ENCODE measurements around the gene PLPPR4.
"Not testable (repeated sequence)": the region's sequence is repeated elsewhere in the genome, so short reads cannot be mapped to it uniquely, and the experiment has no call there.

PLPPR4 gene

GRCh38 chr1:99240621-99241020 is 23.7 kb upstream of the PLPPR4 start:
- H2AFZ ChIP-seq (ENCODE audit: low read depth, low read length) = no peak overlapping the region
- H3K4me1 ChIP-seq (ENCODE audit: insufficient read depth, low read length) = no peaks in the 10 kb centered on the region
- H3K9me3 ChIP-seq (ENCODE audit: low read length) = no peaks in the 10 kb centered on the region
- H3K27me3 ChIP-seq (ENCODE audit: insufficient read depth, low read length) = no peaks in the 10 kb centered on the region
- no peak overlapping the region for H3K4me3 ChIP-seq (ENCODE audit: low read length)
- no peaks in the 10 kb centered on the region for H3K36me3 ChIP-seq (ENCODE audit: insufficient read depth, low read length)

DNA sequence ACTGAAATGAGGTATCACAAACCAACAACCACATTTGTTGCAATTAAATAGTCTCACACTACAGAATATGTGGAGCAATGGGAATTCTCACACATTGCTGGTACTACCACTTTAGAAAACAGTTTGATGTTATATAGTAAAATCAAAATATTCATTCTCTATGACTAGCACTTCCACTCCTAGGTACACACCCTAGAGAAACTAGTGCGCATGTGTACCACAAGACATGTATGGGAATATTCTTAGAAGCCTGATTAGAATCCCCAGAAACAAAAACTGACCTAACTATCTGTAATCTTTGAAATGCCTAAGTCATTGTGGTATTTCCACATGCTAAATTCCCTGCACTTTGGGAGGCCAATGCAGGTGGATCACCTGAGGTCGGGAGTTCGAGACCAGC is 18.1 kb upstream of the PLPPR4 start:
- Histone ChIP-seq H3K4me1 (ENCODE audit: insufficient read depth, low read length) (no peaks in the 10 kb centered on the region), H3K4me3 (ENCODE audit: low read length) (no peak overlapping the region), H3K36me3 (ENCODE audit: insufficient read depth, low read length) (no peaks in the 10 kb centered on the region), H3K9me3 (ENCODE audit: low read length) (no peaks in the 10 kb centered on the region), H3K27me3 (ENCODE audit: insufficient read depth, low read length) (no peaks in the 10 kb centered on the region), H2AFZ (ENCODE audit: low read depth, low read length) (no peak overlapping the region)

- Histone ChIP-seq H3K4me3 (ENCODE audit: low read length) (no peak overlapping the region), H3K27me3 (ENCODE audit: insufficient read depth, low read length) (no peaks in the 10 kb centered on the region), H3K9me3 (ENCODE audit: low read length) (no peaks in the 10 kb centered on the region), H3K36me3 (ENCODE audit: insufficient read depth, low read length) (no peaks in the 10 kb centered on the region), H2AFZ (ENCODE audit: low read depth, low read length) (no peak overlapping the region), H3K4me1 (ENCODE audit: insufficient read depth, low read length) (peaks cover under 1% of the 10 kb centered on the region)
Observed at GRCh38 chr1:99247199-99247598, 17.1 kb upstream of the PLPPR4 start.

GRCh38 chr1:99250728-99251127 is 13.6 kb upstream of the PLPPR4 start:
- Histone ChIP-seq H2AFZ (ENCODE audit: low read depth, low read length) (no peak overlapping the region), H3K4me1 (ENCODE audit: insufficient read depth, low read length) (peaks cover 6% of the 10 kb centered on the region), H3K36me3 (ENCODE audit: insufficient read depth, low read length) (no peaks in the 10 kb centered on the region), H3K9me3 (ENCODE audit: low read length) (no peaks in the 10 kb centered on the region), H3K4me3 (ENCODE audit: low read length) (no peak overlapping the region), H3K27me3 (ENCODE audit: insufficient read depth, low read length) (no peaks in the 10 kb centered on the region)

- Histone ChIP-seq H3K4me3 (ENCODE audit: low read length) (no peak overlapping the region), H3K9me3 (ENCODE audit: low read length) (no peaks in the 10 kb centered on the region), H2AFZ (ENCODE audit: low read depth, low read length) (no peak overlapping the region)
Observed at GRCh38 chr1:99251308-99251707, 13.0 kb upstream of the PLPPR4 start.

GRCh38 chr1:99252630-99253029 is 11.7 kb upstream of the PLPPR4 start:
- no peaks in the 10 kb centered on the region for H3K9me3 ChIP-seq (ENCODE audit: low read length)
- no peak overlapping the region for H2AFZ ChIP-seq (ENCODE audit: low read depth, low read length)
- no peak overlapping the region for H3K4me3 ChIP-seq (ENCODE audit: low read length)
- no peaks in the 10 kb centered on the region for H3K27me3 ChIP-seq (ENCODE audit: insufficient read depth, low read length)
- peaks cover 6% of the 10 kb centered on the region for H3K4me1 ChIP-seq (ENCODE audit: insufficient read depth, low read length)
- no peaks in the 10 kb centered on the region for H3K36me3 ChIP-seq (ENCODE audit: insufficient read depth, low read length)

More at GRCh38 chr1:99251308-99251707, 13.0 kb upstream of the PLPPR4 start:
- H3K4me1 ChIP-seq (ENCODE audit: insufficient read depth, low read length) = peaks cover 6% of the 10 kb centered on the region
- H3K27me3 ChIP-seq (ENCODE audit: insufficient read depth, low read length) = no peaks in the 10 kb centered on the region
- H3K36me3 ChIP-seq (ENCODE audit: insufficient read depth, low read length) = no peaks in the 10 kb centered on the region

DNA sequence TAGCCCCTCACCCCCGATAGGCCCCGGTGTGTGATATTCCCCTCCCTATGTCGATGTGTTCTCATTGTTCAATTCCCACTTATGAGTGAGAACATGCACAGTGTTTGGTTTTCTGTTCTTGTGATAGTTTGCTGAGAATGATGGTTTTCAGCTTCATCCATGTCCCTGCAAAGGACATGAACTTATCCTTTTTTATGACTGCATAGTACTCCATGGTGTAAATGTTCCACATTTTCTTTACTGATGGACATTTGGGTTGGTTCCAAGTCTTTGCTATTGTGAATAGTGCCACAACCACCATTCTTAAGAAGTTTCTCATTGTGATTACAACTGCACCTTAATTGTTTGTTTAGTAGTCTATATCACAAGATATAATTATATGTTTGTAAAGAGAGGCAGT is 3.9 kb upstream of the PLPPR4 start:
- not testable (repeated sequence) for H3K4me1 ChIP-seq (ENCODE audit: insufficient read depth, low read length); H3K36me3 ChIP-seq (ENCODE audit: insufficient read depth, low read length); H3K4me3 ChIP-seq (ENCODE audit: low read length); H3K9me3 ChIP-seq (ENCODE audit: low read length); H2AFZ ChIP-seq (ENCODE audit: low read depth, low read length)
- H3K27me3 ChIP-seq (ENCODE audit: insufficient read depth, low read length) = peaks cover 21% of the 10 kb centered on the region

GRCh38 chr1:99265124-99265523 is 832 bp downstream of the PLPPR4 start:
- Histone ChIP-seq H3K4me1 (ENCODE audit: insufficient read depth, low read length) (peaks cover 6% of the 10 kb centered on the region), H3K9me3 (ENCODE audit: low read length) (no peaks in the 10 kb centered on the region), H3K27me3 (ENCODE audit: insufficient read depth, low read length) (peaks cover 29% of the 10 kb centered on the region), H3K4me3 (ENCODE audit: low read length) (no peak overlapping the region), H2AFZ (ENCODE audit: low read depth, low read length) (no peak overlapping the region), H3K36me3 (ENCODE audit: insufficient read depth, low read length) (no peaks in the 10 kb centered on the region)

- H3K36me3 ChIP-seq (ENCODE audit: insufficient read depth, low read length) = no peaks in the 10 kb centered on the region
- no peak overlapping the region for H3K4me3 ChIP-seq (ENCODE audit: low read length)
- no peaks in the 10 kb centered on the region for H3K9me3 ChIP-seq (ENCODE audit: low read length)
- H3K27me3 ChIP-seq (ENCODE audit: insufficient read depth, low read length) = peaks cover 29% of the 10 kb centered on the region
- H3K4me1 ChIP-seq (ENCODE audit: insufficient read depth, low read length) = peaks cover 6% of the 10 kb centered on the region
- H2AFZ ChIP-seq (ENCODE audit: low read depth, low read length) = no peak overlapping the region
Observed at GRCh38 chr1:99266726-99267125, 2.4 kb downstream of the PLPPR4 start.

- no peaks in the 10 kb centered on the region for H3K36me3 ChIP-seq (ENCODE audit: insufficient read depth, low read length)
- peaks cover 6% of the 10 kb centered on the region for H3K4me1 ChIP-seq (ENCODE audit: insufficient read depth, low read length)
- peaks cover 24% of the 10 kb centered on the region for H3K27me3 ChIP-seq (ENCODE audit: insufficient read depth, low read length)
- no peaks in the 10 kb centered on the region for H3K9me3 ChIP-seq (ENCODE audit: low read length)
- H2AFZ ChIP-seq (ENCODE audit: low read depth, low read length) = no peak overlapping the region
- H3K4me3 ChIP-seq (ENCODE audit: low read length) = no peak overlapping the region
Observed at GRCh38 chr1:99268021-99268420, 3.7 kb downstream of the PLPPR4 start.

DNA sequence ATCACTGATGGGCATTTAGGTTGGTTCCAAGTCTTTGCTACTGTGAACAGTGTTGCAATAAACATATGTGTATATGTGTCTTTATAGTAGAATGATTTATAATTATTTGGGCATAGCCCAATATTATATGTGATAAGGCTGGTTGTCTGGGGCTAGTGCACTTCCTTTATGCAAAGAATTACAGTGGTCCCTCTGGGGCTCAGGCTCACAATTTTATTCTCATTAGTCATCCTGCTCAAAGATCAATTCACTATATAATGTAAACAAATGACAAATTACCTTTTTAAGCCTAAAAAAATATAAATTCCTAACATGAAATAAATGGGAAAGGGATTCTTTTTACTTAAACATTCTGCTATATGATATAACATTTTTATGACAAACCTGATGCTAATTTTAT is 5.0 kb downstream of the PLPPR4 start:
- Histone ChIP-seq H3K9me3 (ENCODE audit: low read length) (no peaks in the 10 kb centered on the region), H2AFZ (ENCODE audit: low read depth, low read length) (no peak overlapping the region), H3K4me1 (ENCODE audit: insufficient read depth, low read length) (peaks cover 6% of the 10 kb centered on the region), H3K4me3 (ENCODE audit: low read length) (no peak overlapping the region), H3K36me3 (ENCODE audit: insufficient read depth, low read length) (no peaks in the 10 kb centered on the region), H3K27me3 (ENCODE audit: insufficient read depth, low read length) (peaks cover 14% of the 10 kb centered on the region)

DNA sequence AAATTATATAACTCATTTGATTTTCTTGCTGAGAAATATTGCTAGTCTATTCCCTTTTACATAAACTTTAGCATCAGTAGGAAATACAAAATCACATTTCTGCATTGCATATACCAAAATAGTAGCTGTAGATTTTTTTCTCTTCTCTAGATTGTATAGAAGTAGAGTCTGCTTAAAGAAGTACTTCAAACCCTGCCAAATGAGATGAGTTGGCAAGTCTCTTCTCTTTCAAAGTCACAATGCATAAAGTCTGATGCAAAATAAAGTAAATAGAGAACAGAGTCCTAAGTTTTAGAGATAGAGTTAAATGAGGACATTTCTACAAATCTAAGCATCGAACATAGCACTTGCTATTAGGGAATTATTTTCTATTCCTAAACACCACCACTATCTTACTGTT is 6.4 kb downstream of the PLPPR4 start:
- H2AFZ ChIP-seq (ENCODE audit: low read depth, low read length) = no peak overlapping the region
- no peaks in the 10 kb centered on the region for H3K36me3 ChIP-seq (ENCODE audit: insufficient read depth, low read length)
- no peaks in the 10 kb centered on the region for H3K4me1 ChIP-seq (ENCODE audit: insufficient read depth, low read length)
- no peaks in the 10 kb centered on the region for H3K9me3 ChIP-seq (ENCODE audit: low read length)
- no peak overlapping the region for H3K4me3 ChIP-seq (ENCODE audit: low read length)
- peaks cover 6% of the 10 kb centered on the region for H3K27me3 ChIP-seq (ENCODE audit: insufficient read depth, low read length)

- H3K27me3 ChIP-seq (ENCODE audit: insufficient read depth, low read length) = peaks cover 2% of the 10 kb centered on the region
- H3K9me3 ChIP-seq (ENCODE audit: low read length) = no peaks in the 10 kb centered on the region
- no peaks in the 10 kb centered on the region for H3K36me3 ChIP-seq (ENCODE audit: insufficient read depth, low read length)
- no peak overlapping the region for H2AFZ ChIP-seq (ENCODE audit: low read depth, low read length)
- H3K4me3 ChIP-seq (ENCODE audit: low read length) = no peak overlapping the region
- no peaks in the 10 kb centered on the region for H3K4me1 ChIP-seq (ENCODE audit: insufficient read depth, low read length)
Observed at GRCh38 chr1:99271249-99271648, 7.0 kb downstream of the PLPPR4 start.

DNA sequence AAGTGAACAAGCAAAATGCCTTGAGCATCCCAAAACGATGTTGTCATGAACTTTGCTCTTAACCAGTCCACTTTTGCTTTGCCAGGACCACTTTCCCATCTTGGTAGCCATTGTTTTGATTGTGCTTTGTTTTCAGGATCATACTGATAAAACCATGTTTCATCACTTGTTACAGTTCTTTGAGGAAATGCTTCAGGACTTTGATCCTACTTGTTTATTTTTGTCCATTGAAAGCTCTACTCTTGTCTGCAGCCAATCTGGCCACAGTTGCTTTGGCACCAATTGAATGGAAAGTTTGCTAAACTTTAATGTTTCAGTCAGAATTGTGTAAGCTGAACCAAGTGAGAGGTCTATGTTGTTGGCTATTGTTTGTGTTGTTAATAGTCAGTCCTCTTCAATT is 12.8 kb downstream of the PLPPR4 start:
- no peak overlapping the region for H3K4me3 ChIP-seq (ENCODE audit: low read length)
- no peaks in the 10 kb centered on the region for H3K4me1 ChIP-seq (ENCODE audit: insufficient read depth, low read length)
- H2AFZ ChIP-seq (ENCODE audit: low read depth, low read length) = no peak overlapping the region
- H3K27me3 ChIP-seq (ENCODE audit: insufficient read depth, low read length) = no peaks in the 10 kb centered on the region
- H3K9me3 ChIP-seq (ENCODE audit: low read length) = no peaks in the 10 kb centered on the region
- no peaks in the 10 kb centered on the region for H3K36me3 ChIP-seq (ENCODE audit: insufficient read depth, low read length)
